Measurements from ENCODE around the gene PCDH9. TPM values are rescaled to one million over a fixed set of nuclear protein-coding genes. Genes with fewer than 3 reads are reported as not detected.

The PCDH9 gene
- total RNA-seq, 1 experiment from 2014 or later: 10.1 TPM

DNA sequence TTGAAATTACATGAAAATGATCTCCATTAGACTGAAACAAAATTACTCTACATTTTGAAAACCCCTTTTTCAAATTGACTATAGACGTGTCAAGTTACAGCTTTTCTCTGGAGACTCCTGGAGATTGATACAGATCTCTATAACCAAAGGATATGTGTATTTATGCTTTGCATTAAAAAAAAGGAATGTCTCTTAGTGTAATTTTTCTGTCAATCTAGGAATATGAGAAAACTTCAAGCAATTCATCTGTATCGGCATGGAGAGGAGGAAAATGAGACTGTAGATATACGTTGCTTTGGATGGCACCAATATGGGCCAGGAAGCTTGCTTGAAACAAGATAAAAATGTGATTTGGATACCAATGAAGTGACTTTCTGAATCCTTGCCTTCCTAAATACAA lies 286.6 kb downstream of the PCDH9 start:
- no peaks in the 10 kb centered on the region for H3K36me3 Mint-ChIP-seq (ENCODE audit: insufficient read depth, unreplicated experiment)

GRCh38 chr13:66940113-66940512 lies 290.0 kb downstream of the PCDH9 start:
- Mint-ChIP-seq H3K36me3 (ENCODE audit: insufficient read depth, unreplicated experiment) (no peaks in the 10 kb centered on the region), H3K4me1 (ENCODE audit: insufficient read depth, unreplicated experiment) (peaks cover 19% of the 10 kb centered on the region), H3K4me3 (ENCODE audit: unreplicated experiment) (no peak overlapping the region), H3K27ac (ENCODE audit: low read depth, unreplicated experiment) (peak overlapping the region; percentile 84), H3K9me3 (ENCODE audit: unreplicated experiment) (no peaks in the 10 kb centered on the region), H3K27me3 (ENCODE audit: insufficient read depth, unreplicated experiment) (no peaks in the 10 kb centered on the region)
- peak; percentile 77 for DNase-seq (ENCODE audit: unreplicated experiment)
- CTCF ChIA-PET: interaction anchor here (0.7 kb wide), 1 partner anchor 183 kb away, joined by 6 read pairs; no protein-coding TSS in a partner anchor
- TF ChIP-seq, protein P1, sequence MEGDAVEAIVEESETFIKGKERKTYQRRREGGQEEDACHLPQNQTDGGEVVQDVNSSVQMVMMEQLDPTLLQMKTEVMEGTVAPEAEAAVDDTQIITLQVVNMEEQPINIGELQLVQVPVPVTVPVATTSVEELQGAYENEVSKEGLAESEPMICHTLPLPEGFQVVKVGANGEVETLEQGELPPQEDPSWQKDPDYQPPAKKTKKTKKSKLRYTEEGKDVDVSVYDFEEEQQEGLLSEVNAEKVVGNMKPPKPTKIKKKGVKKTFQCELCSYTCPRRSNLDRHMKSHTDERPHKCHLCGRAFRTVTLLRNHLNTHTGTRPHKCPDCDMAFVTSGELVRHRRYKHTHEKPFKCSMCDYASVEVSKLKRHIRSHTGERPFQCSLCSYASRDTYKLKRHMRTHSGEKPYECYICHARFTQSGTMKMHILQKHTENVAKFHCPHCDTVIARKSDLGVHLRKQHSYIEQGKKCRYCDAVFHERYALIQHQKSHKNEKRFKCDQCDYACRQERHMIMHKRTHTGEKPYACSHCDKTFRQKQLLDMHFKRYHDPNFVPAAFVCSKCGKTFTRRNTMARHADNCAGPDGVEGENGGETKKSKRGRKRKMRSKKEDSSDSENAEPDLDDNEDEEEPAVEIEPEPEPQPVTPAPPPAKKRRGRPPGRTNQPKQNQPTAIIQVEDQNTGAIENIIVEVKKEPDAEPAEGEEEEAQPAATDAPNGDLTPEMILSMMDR (IDR thresholded peaks at IDR 0.05; ENCODE audit: unreplicated experiment): no peak
- POLR2A ChIA-PET: interaction anchor here (1.9 kb wide), 1 partner anchor 12 kb away, joined by 7 read pairs; no protein-coding TSS in a partner anchor
- intact Hi-C loops (cut with micrococcal nuclease): no loop called here
- BruUV-seq (replicated peaks): no TSS peak

More for the DNA sequence above, 286.6 kb downstream of the PCDH9 start:
- intact Hi-C loops (cut with micrococcal nuclease): no loop called here
- BruUV-seq (replicated peaks): no TSS peak
- ChIA-PET POLR2A (no interaction called here), CTCF (interaction anchor here (0.7 kb wide), 1 partner anchor 79 kb away, joined by 3 read pairs; no protein-coding TSS in a partner anchor)
- Mint-ChIP-seq H3K4me3 (ENCODE audit: unreplicated experiment) (no peak overlapping the region), H3K9me3 (ENCODE audit: unreplicated experiment) (no peaks in the 10 kb centered on the region), H3K4me1 (ENCODE audit: insufficient read depth, unreplicated experiment) (peaks cover 14% of the 10 kb centered on the region), H3K27me3 (ENCODE audit: insufficient read depth, unreplicated experiment) (no peaks in the 10 kb centered on the region), H3K27ac (ENCODE audit: low read depth, unreplicated experiment) (no peak overlapping the region)
- DNase-seq (ENCODE audit: unreplicated experiment): no peak
- TF ChIP-seq, protein P1 (IDR thresholded peaks at IDR 0.05; ENCODE audit: unreplicated experiment): no peak

DNA sequence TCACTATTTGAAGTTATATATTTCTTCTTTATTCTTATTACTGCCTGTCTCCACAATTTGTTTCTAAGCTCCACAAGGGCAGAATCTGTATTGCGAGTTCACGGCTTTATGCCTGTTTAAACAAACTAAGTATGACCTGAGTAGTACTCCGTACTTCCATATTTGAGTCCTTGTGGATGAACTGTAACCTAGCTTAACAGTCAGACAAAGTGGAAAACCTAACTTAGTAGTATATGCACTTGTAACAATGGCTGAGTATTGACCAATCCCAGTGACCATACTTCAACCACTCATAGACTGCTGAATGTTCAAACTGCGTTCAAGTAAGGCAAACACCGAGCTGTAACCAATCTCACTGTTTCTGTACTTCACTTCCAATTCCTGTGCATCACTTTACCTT lies 292.7 kb downstream of the PCDH9 start:
- BruUV-seq (replicated peaks): no TSS peak
- intact Hi-C loops (cut with micrococcal nuclease): no loop called here
- no peak for DNase-seq (ENCODE audit: unreplicated experiment)
- Mint-ChIP-seq H3K36me3 (ENCODE audit: insufficient read depth, unreplicated experiment) (no peaks in the 10 kb centered on the region), H3K27me3 (ENCODE audit: insufficient read depth, unreplicated experiment) (no peaks in the 10 kb centered on the region), H3K27ac (ENCODE audit: low read depth, unreplicated experiment) (no peak overlapping the region), H3K4me3 (ENCODE audit: unreplicated experiment) (no peak overlapping the region), H3K4me1 (ENCODE audit: insufficient read depth, unreplicated experiment) (peaks cover 11% of the 10 kb centered on the region), H3K9me3 (ENCODE audit: unreplicated experiment) (no peaks in the 10 kb centered on the region)
- ChIA-PET POLR2A (interaction anchor here (0.7 kb wide), 1 partner anchor 16 kb away, joined by 3 read pairs; no protein-coding TSS in a partner anchor), CTCF (interaction anchor here (1.3 kb wide), 1 partner anchor 10 kb away, joined by 3 read pairs; no protein-coding TSS in a partner anchor)
- TF ChIP-seq, protein P1 (IDR thresholded peaks at IDR 0.05; ENCODE audit: unreplicated experiment): no peak

- peaks cover 5% of the 10 kb centered on the region for H3K4me1 Mint-ChIP-seq (ENCODE audit: insufficient read depth, unreplicated experiment)
- H3K27me3 Mint-ChIP-seq (ENCODE audit: insufficient read depth, unreplicated experiment): no peaks in the 10 kb centered on the region
- no TSS peak for BruUV-seq (replicated peaks)
- intact Hi-C loops (cut with micrococcal nuclease): no loop called here
- H3K4me3 Mint-ChIP-seq (ENCODE audit: unreplicated experiment): peak overlapping the region; percentile 16
- H3K36me3 Mint-ChIP-seq (ENCODE audit: insufficient read depth, unreplicated experiment): no peaks in the 10 kb centered on the region
- TF ChIP-seq, protein P1 (IDR thresholded peaks at IDR 0.05; ENCODE audit: unreplicated experiment): no peak
- H3K27ac Mint-ChIP-seq (ENCODE audit: low read depth, unreplicated experiment): peak overlapping the region; percentile 59
- no peaks in the 10 kb centered on the region for H3K9me3 Mint-ChIP-seq (ENCODE audit: unreplicated experiment)
- CTCF ChIA-PET: no interaction called here
- POLR2A ChIA-PET: interaction anchor here (0.6 kb wide), 1 partner anchor 238 kb away, joined by 3 read pairs; no protein-coding TSS in a partner anchor
- peak; percentile 76 for DNase-seq (ENCODE audit: unreplicated experiment)
These were observed 296.1 kb downstream of the PCDH9 start for GRCh38 chr13:66933994-66934393.

Data from MCF 10A (cell line).